Neural progenitor cell (in vitro differentiated cells): ENCODE measurements around the gene DEFB112.

Experiments
- EZH2 ChIP-seq: fragments of 200-600 bp; sonication (generic); IDR thresholded peaks from 2 replicates; pipeline ENCODE4 v1.6.1; 2017; ENCODE audit warnings: antibody characterized with exemption, mild to moderate bottlenecking, moderate library complexity
- EZH2phosphoT487 ChIP-seq: fragments of 200-600 bp; sonication (generic); IDR thresholded peaks from 2 replicates; pipeline ENCODE4 v1.6.1; 2017; ENCODE audit warnings: antibody characterized with exemption
- TF ChIP-seq, protein P1 (sequence below): fragments of 200-600 bp; sonication (generic); IDR thresholded peaks from 2 replicates; pipeline ENCODE4 v1.5.1; 2017; ENCODE audit warnings: antibody characterized with exemption, mild to moderate bottlenecking

DNA sequence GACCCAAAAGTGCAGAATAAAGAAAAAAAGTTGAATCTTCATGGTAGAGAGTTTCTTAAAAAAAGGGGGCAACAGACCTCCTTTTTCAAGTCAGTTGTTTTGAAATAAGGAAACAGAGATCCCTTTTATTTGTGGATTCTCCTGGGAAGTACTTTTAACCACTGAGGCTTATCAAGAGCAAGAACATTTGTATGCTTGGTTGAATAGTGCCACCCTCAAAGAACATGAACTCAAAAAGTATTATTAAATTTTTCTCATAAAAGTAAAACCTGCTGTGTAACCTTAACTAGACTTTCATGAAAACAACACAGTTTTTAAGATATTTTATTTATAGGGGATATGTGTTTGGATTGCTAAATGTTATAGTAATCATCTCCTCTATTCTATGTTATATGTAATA, 27.8 kb downstream of the DEFB112 start, which contains the start of gene DEFB110:
- TF ChIP-seq, protein P1, sequence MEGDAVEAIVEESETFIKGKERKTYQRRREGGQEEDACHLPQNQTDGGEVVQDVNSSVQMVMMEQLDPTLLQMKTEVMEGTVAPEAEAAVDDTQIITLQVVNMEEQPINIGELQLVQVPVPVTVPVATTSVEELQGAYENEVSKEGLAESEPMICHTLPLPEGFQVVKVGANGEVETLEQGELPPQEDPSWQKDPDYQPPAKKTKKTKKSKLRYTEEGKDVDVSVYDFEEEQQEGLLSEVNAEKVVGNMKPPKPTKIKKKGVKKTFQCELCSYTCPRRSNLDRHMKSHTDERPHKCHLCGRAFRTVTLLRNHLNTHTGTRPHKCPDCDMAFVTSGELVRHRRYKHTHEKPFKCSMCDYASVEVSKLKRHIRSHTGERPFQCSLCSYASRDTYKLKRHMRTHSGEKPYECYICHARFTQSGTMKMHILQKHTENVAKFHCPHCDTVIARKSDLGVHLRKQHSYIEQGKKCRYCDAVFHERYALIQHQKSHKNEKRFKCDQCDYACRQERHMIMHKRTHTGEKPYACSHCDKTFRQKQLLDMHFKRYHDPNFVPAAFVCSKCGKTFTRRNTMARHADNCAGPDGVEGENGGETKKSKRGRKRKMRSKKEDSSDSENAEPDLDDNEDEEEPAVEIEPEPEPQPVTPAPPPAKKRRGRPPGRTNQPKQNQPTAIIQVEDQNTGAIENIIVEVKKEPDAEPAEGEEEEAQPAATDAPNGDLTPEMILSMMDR: no peak
- TF ChIP-seq EZH2phosphoT487 (no peak), EZH2 (no peak)
